ENCODE results near the gene OSBPL6. TPM values are rescaled to one million over a fixed set of nuclear protein-coding genes. Genes with fewer than 3 reads are reported as not detected.

The OSBPL6 gene
- total and polyA plus RNA-seq, 9 of the 15 experiments (the other 6 are each of a cell fraction or from before 2014, with no cell fraction given) = 3.4 to 12.7 (median 9.3) TPM

DNA sequence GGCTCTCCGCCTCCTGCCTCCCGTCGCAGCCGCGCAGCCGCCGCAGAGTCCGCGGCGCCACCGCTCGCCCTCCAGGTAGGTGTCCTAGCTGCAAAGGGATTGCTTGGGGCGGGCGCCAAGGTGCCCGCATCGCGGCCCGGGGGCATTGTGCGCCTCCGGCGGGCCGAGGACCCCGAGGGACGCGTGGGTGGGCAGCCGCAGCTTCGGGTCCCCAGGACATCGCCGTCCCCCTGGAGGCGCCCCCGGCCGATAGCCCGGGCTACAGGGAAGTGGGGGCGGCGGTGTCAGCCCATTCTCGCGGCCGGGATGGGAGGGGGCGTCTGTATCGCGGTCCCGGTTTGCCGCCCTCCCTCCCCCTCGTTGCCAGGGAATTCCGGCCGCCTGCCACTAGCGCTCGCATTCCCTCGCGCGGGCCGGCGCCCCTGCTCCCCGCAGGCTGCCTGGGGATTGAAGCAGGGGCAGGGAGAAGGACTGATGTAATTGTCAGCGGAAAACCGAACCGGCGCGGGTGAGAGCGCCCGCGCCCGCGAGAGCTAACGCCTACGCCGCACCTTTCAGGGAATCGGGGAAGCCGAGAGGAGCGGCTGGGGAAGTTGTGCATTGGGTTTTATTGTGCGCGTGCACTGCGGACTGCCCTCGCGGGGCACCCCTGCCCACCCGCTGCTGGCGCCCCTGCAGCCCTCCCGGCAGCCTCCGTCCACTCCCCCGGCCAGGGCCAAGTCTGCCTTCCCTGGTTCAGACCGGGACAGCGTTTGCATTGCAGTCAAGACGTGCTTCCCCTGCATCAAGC lies 483 bp downstream of the OSBPL6 start (continued):
- peak; percentile 25; the same call in 1 of the 2 replicates for TF ChIP-seq REST (IDR thresholded peaks at IDR 0.05; ENCODE audit: borderline replicate concordance)
- no peak for TF ChIP-seq REST (CRISPR knock-in tag; IDR thresholded peaks at IDR 0.05; ENCODE audit: low read depth)
- TF ChIP-seq GABPB1 (CRISPR knock-in tag; IDR thresholded peaks at IDR 0.05) = peak; percentile 45; the same call in 1 of the 2 replicates
- TF ChIP-seq ARNT (IDR thresholded peaks at IDR 0.05) = no peak
- TF ChIP-seq NUFIP1 (IDR thresholded peaks at IDR 0.05; ENCODE audit: partially characterized antibody) = no peak
- TF ChIP-seq TEAD1 (CRISPR knock-in tag; IDR thresholded peaks at IDR 0.05) = no peak
- TF ChIP-seq, protein P1, sequence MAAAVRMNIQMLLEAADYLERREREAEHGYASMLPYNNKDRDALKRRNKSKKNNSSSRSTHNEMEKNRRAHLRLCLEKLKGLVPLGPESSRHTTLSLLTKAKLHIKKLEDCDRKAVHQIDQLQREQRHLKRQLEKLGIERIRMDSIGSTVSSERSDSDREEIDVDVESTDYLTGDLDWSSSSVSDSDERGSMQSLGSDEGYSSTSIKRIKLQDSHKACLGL (CRISPR knock-in tag; IDR thresholded peaks at IDR 0.05; ENCODE audit: borderline replicate concordance, poor library complexity, severe bottlenecking) = no peak
- no peak for TF ChIP-seq ELF2 (CRISPR knock-in tag; IDR thresholded peaks at IDR 0.05)
- peak; percentile 83 for TF ChIP-seq RBFOX2 (IDR thresholded peaks at IDR 0.05; ENCODE audit: low read depth, low read length)
- TF ChIP-seq HDAC1 (IDR thresholded peaks at IDR 0.05) = peak in 1 of 2 experiments; percentile 76; a peak in 2 of 4 replicates
- TF ChIP-seq MYC (IDR thresholded peaks at IDR 0.05; ENCODE audit: low read depth, low read length) = peak; percentile 36; the same call in 1 of the 2 replicates
- 0 out of 2 replicates have a peak, but pooled peaks have one; percentile 48 for TF ChIP-seq MYC (CRISPR knock-in tag; IDR thresholded peaks at IDR 0.05; ENCODE audit: borderline replicate concordance, low read depth)
- peak; percentile 61 for TF ChIP-seq TFAP4 (CRISPR knock-in tag; IDR thresholded peaks at IDR 0.05; ENCODE audit: borderline replicate concordance)
- TF ChIP-seq, protein P2, sequence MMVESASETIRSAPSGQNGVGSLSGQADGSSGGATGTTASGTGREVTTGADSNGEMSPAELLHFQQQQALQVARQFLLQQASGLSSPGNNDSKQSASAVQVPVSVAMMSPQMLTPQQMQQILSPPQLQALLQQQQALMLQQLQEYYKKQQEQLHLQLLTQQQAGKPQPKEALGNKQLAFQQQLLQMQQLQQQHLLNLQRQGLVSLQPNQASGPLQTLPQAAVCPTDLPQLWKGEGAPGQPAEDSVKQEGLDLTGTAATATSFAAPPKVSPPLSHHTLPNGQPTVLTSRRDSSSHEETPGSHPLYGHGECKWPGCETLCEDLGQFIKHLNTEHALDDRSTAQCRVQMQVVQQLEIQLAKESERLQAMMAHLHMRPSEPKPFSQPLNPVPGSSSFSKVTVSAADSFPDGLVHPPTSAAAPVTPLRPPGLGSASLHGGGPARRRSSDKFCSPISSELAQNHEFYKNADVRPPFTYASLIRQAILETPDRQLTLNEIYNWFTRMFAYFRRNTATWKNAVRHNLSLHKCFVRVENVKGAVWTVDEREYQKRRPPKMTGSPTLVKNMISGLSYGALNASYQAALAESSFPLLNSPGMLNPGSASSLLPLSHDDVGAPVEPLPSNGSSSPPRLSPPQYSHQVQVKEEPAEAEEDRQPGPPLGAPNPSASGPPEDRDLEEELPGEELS (CRISPR knock-in tag; IDR thresholded peaks at IDR 0.05; ENCODE audit: borderline replicate concordance) = no peak
- TF ChIP-seq CHD2 (IDR thresholded peaks at IDR 0.05; ENCODE audit: low read depth, low read length) = peak; percentile 48; the same call in 1 of the 2 replicates
- 0 out of 2 replicates have a peak, but pooled peaks have one; percentile 32 for TF ChIP-seq SMARCA4 (IDR thresholded peaks at IDR 0.05)
